ENCODE data around the gene BBOX1.
"Not testable (repeated sequence)": the region's sequence is repeated elsewhere in the genome, so short reads cannot be mapped to it uniquely, and the experiment has no call there.

The BBOX1 gene

DNA sequence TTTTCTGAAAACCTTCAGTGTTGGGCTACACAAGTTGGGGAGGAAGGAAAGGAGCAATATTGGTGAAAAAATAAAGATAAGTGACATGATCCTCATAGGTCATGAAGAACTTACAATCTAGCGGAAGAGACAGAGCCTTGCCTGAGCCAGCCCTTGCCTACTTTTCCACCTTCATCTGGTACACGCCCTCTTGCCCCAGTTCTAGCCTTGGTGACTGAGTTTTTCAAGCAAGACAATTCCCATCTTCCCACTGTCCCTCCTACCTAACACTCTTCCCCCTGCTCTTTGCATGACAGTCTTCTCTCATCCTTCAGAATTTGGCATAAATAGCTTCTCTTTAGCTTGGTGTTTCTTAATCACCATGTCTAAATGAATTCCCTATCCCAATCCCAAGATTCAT lies 42.6 kb downstream of the BBOX1 start:
- no peak for DNase-seq (ENCODE audit: low read depth in 2 of 3, low spot score in 1 of 3)

DNA sequence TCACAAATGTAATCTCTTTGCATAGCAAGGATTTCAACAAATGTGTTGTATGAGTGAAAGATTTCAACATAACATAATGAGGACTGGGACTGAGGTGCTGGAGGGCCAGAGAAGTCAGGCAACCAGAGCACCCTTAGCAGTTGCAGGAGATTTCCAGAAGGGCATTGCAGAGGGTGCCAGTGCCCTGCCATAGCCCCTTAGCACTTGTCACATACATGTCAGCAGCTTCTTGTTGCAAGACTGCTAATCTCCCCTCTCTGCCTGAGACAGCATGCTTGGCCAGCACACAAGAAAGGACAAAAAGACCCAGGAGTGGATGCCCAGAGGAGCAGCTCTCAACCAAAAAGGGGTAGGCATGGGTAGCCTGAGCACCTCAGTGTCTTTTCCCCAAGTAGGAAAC lies 43.2 kb downstream of the BBOX1 start:
- no peak for DNase-seq (ENCODE audit: low read depth in 2 of 3, low spot score in 1 of 3)

DNA sequence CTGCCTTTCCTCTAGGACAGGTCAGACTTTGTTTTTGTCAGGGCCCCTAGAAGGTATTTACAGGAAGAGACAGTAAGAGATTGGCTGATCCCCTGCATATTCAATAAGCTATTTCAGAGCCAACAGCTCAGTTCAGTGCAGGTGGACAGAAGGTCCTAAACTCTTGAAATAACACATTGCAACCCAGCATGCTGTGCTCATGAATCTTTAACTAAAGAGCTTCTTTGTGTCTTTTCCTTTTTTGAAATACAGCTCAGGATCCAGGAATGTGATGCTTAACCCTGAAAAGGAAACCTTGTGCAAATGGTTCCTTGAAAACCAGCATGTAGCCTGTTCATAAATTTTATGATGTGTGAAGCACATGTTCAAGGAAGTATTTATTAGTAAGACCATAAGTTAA lies 43.9 kb downstream of the BBOX1 start:
- DNase-seq (ENCODE audit: low read depth in 2 of 3, low spot score in 1 of 3), result no peak

DNA sequence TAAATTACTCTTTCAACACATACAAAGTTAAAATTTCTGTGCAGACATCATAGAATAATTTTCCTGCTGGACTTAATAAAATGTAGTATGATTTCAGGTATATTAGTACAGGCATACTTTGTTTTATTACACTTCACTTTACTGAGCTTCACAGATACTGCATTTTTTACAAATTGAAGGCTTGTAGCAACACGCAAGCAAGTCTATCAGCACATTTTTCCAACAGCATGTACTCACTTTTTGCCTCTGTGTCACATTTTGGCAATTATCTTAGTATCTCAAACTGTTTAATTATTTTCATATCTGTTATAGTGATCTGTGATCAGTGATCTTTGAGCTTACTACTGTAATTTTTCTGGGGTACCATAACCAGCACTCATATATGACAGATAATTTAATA lies 44.5 kb downstream of the BBOX1 start:
- DNase-seq (ENCODE audit: low read depth in 2 of 3, low spot score in 1 of 3), result no peak

DNA sequence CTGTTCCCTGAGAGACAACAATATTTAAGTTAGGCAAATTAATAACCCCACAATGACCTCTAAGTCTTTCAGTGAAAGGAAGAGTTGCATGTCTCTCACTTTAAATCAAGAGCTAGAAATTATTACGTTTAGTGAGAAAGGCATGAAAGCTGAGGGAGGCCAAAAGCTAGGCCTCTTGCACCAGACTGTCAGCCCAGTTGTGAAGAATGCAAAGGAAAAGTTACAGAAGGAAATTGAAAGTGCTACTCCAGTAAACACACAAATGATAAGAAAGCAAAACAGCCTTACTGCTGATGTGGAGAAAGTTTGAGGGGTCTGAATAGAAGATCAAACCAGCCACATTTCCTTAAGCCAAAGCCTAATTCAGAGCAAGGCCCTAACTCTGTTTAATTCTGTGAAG lies 45.0 kb downstream of the BBOX1 start:
- DNase-seq (ENCODE audit: low read depth in 2 of 3, low spot score in 1 of 3), result no peak

DNA sequence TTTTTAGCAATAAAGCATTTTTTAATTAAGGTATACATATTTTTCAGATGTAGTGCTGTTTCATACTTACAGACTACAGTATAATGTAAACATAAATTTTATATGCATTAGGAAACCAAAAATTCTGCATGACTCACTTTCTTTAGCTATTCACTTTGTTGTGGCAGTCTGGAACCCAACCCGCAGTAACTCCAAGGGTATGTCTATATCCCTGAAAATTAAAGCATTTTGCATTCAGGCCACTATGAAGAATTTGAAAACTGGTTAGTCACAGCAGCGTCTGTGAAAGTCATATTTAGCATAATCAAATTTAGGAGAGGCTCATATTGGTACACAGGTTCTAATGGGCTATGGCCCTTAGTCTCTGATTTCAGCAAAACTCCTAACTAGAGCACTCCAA lies 46.8 kb downstream of the BBOX1 start:
- DNase-seq (ENCODE audit: low read depth in 2 of 3, low spot score in 1 of 3), result no peak

DNA sequence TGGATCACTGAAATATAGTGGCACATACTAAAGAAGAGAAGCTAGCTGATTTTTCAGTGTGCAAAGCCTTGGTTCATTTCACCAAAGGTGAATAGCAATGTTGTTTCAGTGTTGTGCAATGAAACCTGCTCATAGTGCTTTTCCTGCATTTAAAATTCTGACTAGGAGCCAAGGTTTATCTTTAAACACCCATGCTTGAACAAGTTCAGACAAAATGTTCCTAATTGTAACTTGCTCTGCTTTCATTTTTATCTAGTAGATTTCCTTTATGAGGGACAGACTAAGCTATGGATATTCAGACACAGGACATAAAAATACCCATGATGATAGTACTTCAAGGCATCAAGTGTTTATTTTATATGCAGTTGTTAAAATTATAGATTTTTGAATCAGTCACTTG lies 47.7 kb downstream of the BBOX1 start:
- no peak for DNase-seq (ENCODE audit: low read depth in 2 of 3, low spot score in 1 of 3)

DNA sequence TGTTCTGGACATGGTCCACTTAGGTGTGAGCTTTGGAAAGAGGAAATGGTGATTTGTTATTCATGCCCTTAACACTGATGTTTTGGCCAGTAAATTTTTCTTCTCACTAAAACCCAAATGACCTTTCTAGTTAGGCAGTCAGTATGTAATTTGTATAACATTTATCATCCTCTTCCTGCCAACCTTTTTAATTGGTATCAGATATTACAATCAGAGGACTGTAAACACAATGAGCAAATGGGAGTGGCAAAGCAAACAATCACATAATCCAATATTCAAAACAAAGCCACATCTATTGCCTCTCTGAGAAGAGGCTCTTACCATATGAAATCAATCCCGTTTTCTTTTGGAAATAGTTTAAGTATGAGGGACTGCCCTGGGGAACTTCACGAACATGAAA lies 49.1 kb downstream of the BBOX1 start:
- DNase-seq (ENCODE audit: low read depth in 2 of 3, low spot score in 1 of 3), result no peak

DNA sequence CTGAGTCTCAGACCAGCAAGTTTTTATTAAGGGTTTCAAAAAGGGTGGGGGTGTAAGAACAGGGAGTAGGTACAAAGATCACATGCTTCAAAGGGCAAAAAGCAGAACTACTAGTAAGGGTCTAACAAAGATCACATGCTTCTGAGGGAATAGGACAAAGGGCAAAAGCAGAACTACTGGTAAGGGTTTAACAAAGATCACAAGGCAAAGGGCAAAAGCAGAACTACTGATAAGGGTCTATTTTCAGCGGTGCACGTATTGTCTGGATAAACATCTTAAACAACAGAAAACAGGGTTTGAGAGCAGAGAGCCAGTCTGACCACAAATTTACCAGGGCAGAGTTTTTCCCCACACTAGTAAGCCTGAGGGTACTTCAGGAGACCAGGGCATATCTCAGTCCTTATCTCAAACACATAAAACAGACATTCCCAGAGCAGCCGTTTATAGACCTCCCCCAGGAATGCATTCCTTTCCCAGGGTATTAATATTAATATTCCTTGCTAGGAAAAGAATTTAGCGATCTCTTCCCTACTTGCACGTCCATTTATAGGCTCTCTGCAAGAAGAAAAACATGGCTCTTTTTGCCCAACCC lies 49.8 kb downstream of the BBOX1 start:
- DNase-seq (ENCODE audit: low read depth in 2 of 3, low spot score in 1 of 3), result not testable (repeated sequence)

DNA sequence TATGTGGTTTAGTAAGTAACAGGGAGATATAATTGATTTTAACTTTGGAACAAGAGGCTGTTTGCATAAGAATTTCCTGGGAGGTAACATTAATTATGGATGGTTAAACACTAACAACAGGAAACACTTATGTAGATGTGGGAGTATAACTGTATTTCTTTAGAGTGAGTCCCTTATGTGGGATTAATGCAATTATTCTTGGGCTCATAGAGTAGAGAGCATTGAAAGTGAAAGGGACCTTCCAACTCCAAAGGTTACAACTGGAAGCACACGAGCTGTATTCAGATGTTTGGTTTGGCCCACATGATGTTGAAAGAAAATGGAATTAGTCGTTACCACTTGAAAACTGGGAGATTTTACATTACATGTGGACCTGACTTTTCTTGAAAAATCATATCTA lies 53.5 kb downstream of the BBOX1 start:
- DNase-seq (ENCODE audit: low read depth in 2 of 3, low spot score in 1 of 3), result no peak

DNA sequence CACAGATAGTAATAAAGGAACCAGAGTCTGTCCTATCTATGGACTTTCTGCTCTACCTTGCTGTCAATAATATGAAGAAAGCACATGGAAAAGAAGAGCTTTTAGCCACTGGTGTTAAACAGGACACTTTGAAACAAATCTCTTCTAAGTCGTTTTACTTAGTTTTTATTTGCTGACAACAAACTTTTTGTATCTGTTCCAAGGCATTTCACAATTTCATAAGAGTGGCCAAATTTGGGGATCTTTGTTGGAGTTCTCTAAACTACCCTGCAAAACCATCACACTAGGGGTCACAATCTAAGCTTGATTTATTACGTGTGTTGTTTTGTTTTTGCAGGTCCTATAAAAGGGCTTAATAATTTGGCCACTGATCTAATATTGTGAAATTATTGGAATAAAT lies 54.4 kb downstream of the BBOX1 start:
- no peak for DNase-seq (ENCODE audit: low read depth in 2 of 3, low spot score in 1 of 3)

DNA sequence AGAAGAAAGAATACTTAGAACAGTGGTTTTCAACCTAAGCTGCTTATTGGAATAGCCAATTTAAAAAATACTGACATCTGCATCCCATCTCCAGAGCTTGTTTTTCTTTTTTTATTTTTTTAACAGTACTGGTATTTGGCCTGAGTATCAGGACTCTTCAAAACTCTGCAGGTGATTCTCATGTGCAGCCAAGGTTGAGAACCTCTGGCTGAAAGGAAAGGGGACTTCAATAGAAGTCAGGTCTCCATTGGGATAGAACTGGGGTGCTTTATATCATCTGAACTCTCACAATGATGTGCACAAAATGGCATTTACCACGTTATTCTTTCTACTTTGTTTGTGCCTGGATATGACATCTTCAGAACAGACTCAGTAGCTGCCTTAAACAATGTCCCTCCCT lies 55.3 kb downstream of the BBOX1 start:
- DNase-seq (ENCODE audit: low read depth in 2 of 3, low spot score in 1 of 3), result no peak

DNA sequence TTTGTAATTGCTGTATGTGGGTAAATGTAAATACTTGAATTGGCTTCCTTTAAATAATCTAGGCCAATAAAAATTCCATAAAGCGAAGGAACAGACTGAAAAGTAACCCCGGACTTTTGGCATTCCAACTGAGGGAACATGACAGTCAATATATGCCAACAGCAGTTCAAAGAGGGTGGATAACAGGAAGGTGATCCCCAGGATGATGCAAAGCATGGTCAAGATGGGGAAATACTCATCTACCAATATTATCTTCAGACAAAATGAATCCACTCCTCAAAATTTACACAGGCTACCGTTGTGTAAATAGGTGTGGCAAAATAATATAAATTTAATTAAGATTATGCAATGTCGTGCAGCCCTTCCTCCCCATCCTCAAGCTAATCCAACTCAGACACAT lies 56.9 kb downstream of the BBOX1 start:
- no peak for DNase-seq (ENCODE audit: low read depth in 2 of 3, low spot score in 1 of 3)

DNA sequence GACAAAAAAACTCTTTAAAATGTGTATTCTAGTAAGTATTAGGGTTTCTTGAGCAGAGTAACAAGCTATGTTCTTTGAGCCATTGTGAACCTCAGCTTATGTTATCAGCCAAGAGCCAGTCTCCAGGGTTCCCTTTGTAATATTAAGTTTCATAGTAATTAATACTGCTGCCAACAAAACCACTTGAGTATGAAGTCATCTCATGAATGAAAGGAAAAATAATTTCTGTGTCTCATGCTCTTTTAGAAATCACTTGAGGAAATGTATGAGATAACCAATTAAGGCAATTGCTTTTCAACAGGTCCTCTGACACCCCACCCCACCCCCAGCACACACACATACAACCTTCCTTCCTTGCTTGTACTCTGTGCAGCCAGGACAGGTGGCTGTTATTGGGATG lies 59.9 kb downstream of the BBOX1 start:
- DNase-seq (ENCODE audit: low read depth in 2 of 3, low spot score in 1 of 3), result no peak

DNA sequence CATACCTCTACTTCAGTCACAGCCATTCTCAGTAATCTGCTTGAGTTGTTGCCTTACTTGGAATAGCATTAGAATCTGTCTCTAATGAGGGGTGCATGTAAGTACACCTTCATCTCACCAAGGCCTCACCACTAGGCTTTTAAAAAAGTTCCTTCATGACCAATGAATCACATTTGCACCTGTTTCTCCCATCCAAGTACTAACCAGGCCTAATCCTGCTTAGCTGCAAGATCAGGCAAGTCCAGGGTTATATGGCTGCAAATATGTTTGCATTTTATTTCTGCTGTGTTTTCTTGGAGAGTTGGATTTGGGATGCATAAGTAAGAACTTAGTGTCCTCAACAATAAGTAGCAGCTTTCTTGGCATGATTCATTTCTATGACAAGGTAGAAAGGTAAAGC lies 66.9 kb downstream of the BBOX1 start:
- DNase-seq (ENCODE audit: low read depth in 2 of 3, low spot score in 1 of 3), result no peak

DNA sequence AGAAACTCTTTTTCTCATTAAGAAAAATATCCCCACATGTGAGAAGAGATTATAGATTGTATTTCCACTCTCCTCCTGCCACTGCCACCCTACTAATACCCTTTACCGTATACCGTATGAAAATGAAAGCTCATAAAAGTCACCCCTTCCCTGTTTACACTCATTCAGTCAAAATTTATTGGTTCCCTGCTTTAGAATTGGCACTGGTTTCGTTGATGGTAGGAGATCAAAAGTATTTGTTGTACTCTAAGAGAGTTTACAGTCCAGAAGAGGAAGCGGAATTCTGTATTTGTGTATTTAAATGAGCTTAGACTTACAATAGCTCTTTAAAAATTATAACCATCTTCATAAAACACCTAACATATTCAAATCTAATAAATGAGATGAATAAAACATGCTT lies 68.2 kb downstream of the BBOX1 start:
- DNase-seq (ENCODE audit: low read depth in 2 of 3, low spot score in 1 of 3), result no peak

DNA sequence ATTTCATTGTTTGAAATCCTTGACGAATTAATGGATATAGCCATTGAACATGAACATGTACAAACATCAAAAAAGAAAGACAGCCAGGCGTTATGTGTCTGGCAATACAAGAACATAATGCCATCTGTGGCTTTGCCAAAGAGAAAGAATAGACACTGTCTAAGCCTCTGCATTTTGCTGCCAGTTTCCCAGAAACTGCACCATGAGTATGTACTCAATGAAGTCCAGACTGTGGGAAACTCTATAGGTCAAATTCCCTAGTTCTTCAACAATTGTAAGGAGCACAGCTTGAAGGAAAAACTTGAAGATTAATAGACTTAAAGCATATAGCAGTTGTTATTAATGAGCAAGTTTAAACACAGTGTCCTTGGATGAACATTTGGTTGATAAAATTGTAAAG lies 71.3 kb downstream of the BBOX1 start:
- no peak for DNase-seq (ENCODE audit: low read depth in 2 of 3, low spot score in 1 of 3)

DNA sequence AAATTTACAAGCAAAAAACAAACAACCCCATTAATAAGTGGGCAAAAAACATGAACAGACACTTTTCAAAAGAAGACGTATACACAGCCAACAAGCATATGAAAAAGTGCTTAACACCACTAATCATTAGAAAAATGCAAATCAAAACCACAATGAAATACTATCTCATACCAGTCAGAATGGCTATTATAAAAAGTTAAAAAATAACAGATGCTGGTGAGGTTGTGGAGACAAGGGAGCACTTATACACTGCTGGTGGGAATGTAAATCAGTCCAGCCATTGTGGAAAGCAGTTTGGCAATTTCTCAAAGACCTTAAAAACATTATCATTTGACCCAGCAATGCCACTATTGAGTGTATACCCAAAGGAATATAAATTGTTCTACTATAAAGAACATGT lies 72.3 kb downstream of the BBOX1 start:
- no peak for DNase-seq (ENCODE audit: low read depth in 2 of 3, low spot score in 1 of 3)

DNA sequence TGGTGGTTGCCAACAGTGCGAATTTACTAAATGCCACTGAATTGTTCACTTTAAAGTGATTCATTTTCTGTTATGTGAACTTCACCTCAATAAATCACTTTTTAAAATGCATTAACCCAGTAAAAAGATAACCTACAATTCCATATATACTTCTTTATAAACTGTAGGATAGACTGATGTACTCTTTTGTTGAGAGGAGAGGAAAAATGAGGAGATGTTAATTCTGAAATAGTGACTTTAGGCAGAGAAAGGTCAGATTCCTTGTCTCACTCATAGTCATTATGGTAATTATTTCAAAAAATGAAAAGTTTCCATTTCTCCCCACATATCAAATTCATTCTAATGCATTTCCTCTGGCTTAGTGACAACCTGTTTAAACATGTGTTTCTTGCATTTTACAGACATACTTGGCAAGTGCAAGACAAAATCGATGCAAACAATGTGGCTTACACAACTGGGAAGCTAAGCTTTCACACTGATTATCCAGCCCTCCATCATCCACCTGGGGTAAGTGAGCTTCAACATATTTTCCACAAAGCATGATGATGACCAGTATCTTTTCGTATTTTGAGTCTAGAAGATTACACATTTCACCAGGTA lies 74.5 kb downstream of the BBOX1 start:
- no peak for DNase-seq (ENCODE audit: low read depth in 2 of 3, low spot score in 1 of 3)

DNA sequence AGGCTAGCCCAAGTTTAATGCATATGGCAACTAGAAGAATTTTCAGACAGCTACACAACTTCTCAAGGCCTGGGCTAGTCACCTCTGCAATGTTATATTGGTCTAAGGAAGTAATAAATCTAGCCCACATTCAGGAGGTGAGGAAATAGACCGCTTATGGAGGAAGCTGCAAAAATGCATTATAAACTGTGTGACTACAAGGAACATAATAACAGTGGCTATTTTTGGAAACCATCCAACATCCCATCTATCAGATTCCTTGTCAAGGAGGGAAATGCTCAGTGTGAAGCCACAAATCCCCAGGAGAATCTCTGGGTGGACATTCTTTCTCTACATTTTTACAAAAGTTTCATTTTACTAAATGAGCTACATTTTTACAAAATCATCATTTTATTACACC lies 76.1 kb downstream of the BBOX1 start:
- no peak for DNase-seq (ENCODE audit: low read depth in 2 of 3, low spot score in 1 of 3)

DNA sequence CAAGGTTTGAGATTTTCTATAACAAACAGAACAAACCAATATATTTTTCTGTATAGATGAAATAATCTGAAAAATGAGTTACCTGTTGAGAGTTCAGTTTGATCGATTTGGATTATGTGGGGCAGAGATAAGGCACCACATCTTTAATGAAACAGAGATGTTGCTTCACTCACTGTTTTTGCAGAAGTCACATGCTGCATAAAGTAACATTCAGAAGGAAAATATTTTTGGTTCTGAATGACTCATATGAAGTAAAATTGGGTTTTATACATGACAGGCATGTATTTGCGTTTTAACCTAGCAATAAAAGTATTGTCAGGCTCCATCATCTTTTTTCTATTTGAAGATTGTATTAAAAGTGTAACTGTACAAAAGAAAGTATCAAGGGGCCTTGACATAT lies 77.8 kb downstream of the BBOX1 start:
- DNase-seq (ENCODE audit: low read depth in 2 of 3, low spot score in 1 of 3), result no peak

DNA sequence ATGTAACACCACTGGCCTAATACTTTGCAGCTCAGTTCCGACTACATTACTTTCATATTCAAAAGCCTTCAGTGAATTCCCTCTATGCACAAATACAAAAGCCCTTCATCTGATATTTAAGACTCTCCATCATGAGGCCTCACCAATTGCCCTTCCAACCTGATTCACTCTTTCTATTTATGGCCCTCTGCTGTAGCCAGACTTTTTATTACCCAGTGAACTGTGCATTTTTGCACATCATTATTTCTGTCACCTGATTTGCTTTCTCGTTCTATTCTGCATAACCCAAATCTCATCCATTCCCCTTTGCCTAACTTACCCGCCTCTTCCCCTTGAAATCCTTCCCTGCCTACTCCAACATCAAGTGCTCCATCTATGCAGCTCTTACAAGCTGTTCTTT lies 78.3 kb downstream of the BBOX1 start:
- DNase-seq (ENCODE audit: low read depth in 2 of 3, low spot score in 1 of 3), result no peak

DNA sequence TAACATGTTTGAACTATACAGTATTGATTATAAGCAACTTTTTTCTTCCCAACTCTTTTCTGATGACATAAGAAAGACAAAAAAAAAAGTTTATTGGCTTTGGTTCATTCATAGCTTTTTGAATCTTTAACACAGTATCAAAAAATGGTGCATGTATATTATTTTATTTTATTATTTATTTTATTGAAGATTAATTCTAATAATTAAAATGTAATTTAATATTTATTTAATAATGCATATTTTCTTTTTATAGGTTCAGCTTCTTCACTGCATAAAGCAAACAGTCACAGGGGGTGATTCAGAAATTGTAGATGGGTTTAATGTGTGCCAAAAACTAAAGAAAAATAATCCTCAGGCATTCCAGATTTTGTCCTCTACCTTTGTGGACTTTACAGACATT lies 78.8 kb downstream of the BBOX1 start:
- DNase-seq (ENCODE audit: low read depth in 2 of 3, low spot score in 1 of 3), result no peak

DNA sequence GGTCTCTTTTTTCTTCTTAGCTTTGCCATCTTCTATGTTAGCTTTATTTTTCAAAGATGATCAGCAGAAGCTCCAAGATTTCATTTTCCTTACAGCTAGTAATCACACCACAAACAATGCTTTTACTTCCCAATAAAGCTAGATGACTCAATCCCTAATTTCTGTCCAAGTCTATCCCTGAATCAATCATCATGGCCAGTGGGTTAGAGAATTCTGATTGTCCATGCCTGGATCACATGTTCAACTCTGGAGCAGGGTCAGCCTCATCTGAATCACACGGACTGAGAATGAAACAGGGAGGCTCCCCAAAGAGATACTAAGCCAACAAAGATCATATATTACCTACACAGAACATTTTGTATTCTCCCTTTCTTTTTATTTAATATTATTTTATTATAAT lies 79.6 kb downstream of the BBOX1 start:
- DNase-seq (ENCODE audit: low read depth in 2 of 3, low spot score in 1 of 3), result no peak
